Measurements from ENCODE around the gene ERMAP. TPM values are rescaled to one million over a fixed set of nuclear protein-coding genes. Genes with fewer than 3 reads are reported as not detected.

The ERMAP gene
- total and polyA plus RNA-seq, 9 of the 15 experiments (the other 6 are each of a cell fraction or from before 2014, with no cell fraction given): 8.0 to 31.4 (median 22.5) TPM

- Histone ChIP-seq H3K4me3 (no peak overlapping the region), H3K9me1 (ENCODE audit: control insufficient read depth, insufficient read depth, low read length) (no peaks in the 10 kb centered on the region), H3K27me3 (ENCODE audit: control insufficient read depth in 2 of 2, insufficient read depth in 2 of 2, low read length in 2 of 2) (peaks cover 0 to 7% of the 10 kb centered on the region in 2 experiments; a peak in 3 of 5 replicates), H3K9ac (ENCODE audit: insufficient read depth in 1 of 2, low read depth in 2 of 2, low read length in 2 of 2) (no peak overlapping the region), H3K4me1 (replicated peaks in 1 of 2; ENCODE audit: control insufficient read depth in 2 of 2, insufficient read depth in 2 of 2, low read length in 2 of 2) (no peaks in the 10 kb centered on the region; a peak in 1 of 5 replicates), H3K27ac (ENCODE audit: extremely low read depth, low read depth, low read length) (no peak overlapping the region), H3K79me2 (ENCODE audit: control insufficient read depth, insufficient read depth, low read length) (no peaks in the 10 kb centered on the region), H4K20me1 (replicated peaks; ENCODE audit: control insufficient read depth, insufficient read depth, low read length) (no peaks in the 10 kb centered on the region), H3K4me2 (ENCODE audit: insufficient read depth, low read length) (no peak overlapping the region), H3K36me3 (ENCODE audit: control insufficient read depth, insufficient read depth, low read length) (no peaks in the 10 kb centered on the region), H3K9me3 (replicated peaks; ENCODE audit: control insufficient read depth, insufficient read depth, low read depth, low read length) (no peaks in the 10 kb centered on the region), H2AFZ (ENCODE audit: low read depth, low read length) (no peak overlapping the region)
- TF ChIP-seq USF2 (CRISPR knock-in tag; IDR thresholded peaks at IDR 0.05) (no peak), FOXJ2 (tag; IDR thresholded peaks at IDR 0.05) (no peak), TRIM24 (IDR thresholded peaks at IDR 0.05) (no peak), SRSF7 (optimal IDR thresholded peaks at IDR 0.05; ENCODE audit: low read depth, low read length) (no peak), ZNF766 (CRISPR knock-in tag; conservative IDR thresholded peaks at IDR 0.05) (no peak), HDAC2 (IDR thresholded peaks at IDR 0.05) (no peak), ZNF586 (CRISPR knock-in tag; conservative IDR thresholded peaks at IDR 0.05) (no peak), NELFE (IDR thresholded peaks at IDR 0.05; ENCODE audit: insufficient read depth, insufficient read length) (no peak), NR1H2 (CRISPR knock-in tag; IDR thresholded peaks at IDR 0.05) (no peak), MITF (IDR thresholded peaks at IDR 0.05) (no peak), ATF4 (CRISPR knock-in tag; IDR thresholded peaks at IDR 0.05) (no peak), ZBTB11 (CRISPR knock-in tag; IDR thresholded peaks at IDR 0.05) (no peak), PHB2 (IDR thresholded peaks at IDR 0.05; ENCODE audit: low read depth) (no peak), KLF10 (CRISPR knock-in tag; IDR thresholded peaks at IDR 0.05) (no peak), ZNF445 (CRISPR knock-in tag; IDR thresholded peaks at IDR 0.05; ENCODE audit: low read depth) (no peak)
- POLR2A ChIA-PET: interaction anchor here (0.6 to 2.0 kb wide), 3 partner anchors 10 to 694 kb away, joined by 3 to 7 read pairs (median 4); partner anchors contain the start of gene ZNF691
- in situ Hi-C loops (cut with MboI): no loop called here
- intact Hi-C loops (cut with micrococcal nuclease): no loop called here
- ATAC-seq (no peak), DNase-seq (ENCODE audit: extremely low read depth in 1 of 4, low spot score in 3 of 4) (no peak), FAIRE-seq (no peak)
- CTCF ChIA-PET (ENCODE audit: low intra/inter-chr PET ratio): no interaction called here
- no TSS peak for BruUV-seq (replicated peaks)
- WGBS (ENCODE audit: insufficient coverage, low coverage, missing lambda C conversion rate): 6% methylated on average over 5 of the region's 5 CpGs
These were observed 49.6 kb downstream of the ERMAP start for GRCh38 chr1:42866549-42866948.

Data from K562 (cell line).